CD1c-positive myeloid dendritic cell (primary cell): Measurements from ENCODE around the gene GOLGB1.
"Not testable (repeated sequence)": the region's sequence is repeated elsewhere in the genome, so short reads cannot be mapped to it uniquely, and the experiment has no call there.

Experiments used
- DNase-seq: peaks from one replicate; pipeline ENCODE4 v3.0.0-alpha.2; 2016; ENCODE audit errors: extremely low spot score

GOLGB1 gene

GRCh38 chr3:121749276-121750086 lies at the start of gene GOLGB1:
GOLGB1 (minus strand) TSS chr3:121749741; CDS start chr3:121730971, 18,770 bp downstream.
- DNase-seq: peak; percentile 99

GRCh38 chr3:121796970-121797369 lies 47.4 kb upstream of the GOLGB1 start:
- no peak for DNase-seq

- DNase-seq: no peak
Measured at GRCh38 chr3:121794264-121794983, 44.9 kb upstream of the GOLGB1 start.

GRCh38 chr3:121793078-121793477 lies 43.5 kb upstream of the GOLGB1 start:
- no peak for DNase-seq

- no peak for DNase-seq
Measured at GRCh38 chr3:121786485-121786884, 36.9 kb upstream of the GOLGB1 start.

- not testable (repeated sequence) for DNase-seq
Measured at GRCh38 chr3:121782784-121783183, 33.2 kb upstream of the GOLGB1 start.

- DNase-seq: no peak
Measured at GRCh38 chr3:121781611-121782010, 32.1 kb upstream of the GOLGB1 start.

GRCh38 chr3:121775095-121775494 lies 25.6 kb upstream of the GOLGB1 start:
- not testable (repeated sequence) for DNase-seq

- DNase-seq: no peak
Measured at GRCh38 chr3:121769246-121769645, 19.7 kb upstream of the GOLGB1 start.

- peak; percentile 17 for DNase-seq
Measured at GRCh38 chr3:121768452-121768851, 18.9 kb upstream of the GOLGB1 start.

GRCh38 chr3:121759541-121760202 lies 10.1 kb upstream of the GOLGB1 start:
- no peak for DNase-seq

GRCh38 chr3:121758727-121759450 lies 9.3 kb upstream of the GOLGB1 start:
- no peak for DNase-seq

GRCh38 chr3:121757812-121758545 lies 8.4 kb upstream of the GOLGB1 start:
- no peak for DNase-seq

- DNase-seq: no peak
Measured at GRCh38 chr3:121757087-121757811, 7.7 kb upstream of the GOLGB1 start.

- DNase-seq: no peak
Measured at GRCh38 chr3:121752772-121753171, 3.2 kb upstream of the GOLGB1 start.

- peak; percentile 11 for DNase-seq
Measured at GRCh38 chr3:121752261-121752660, 2.7 kb upstream of the GOLGB1 start.

- no peak for DNase-seq
Measured at GRCh38 chr3:121750087-121750415, 510 bp upstream of the GOLGB1 start.

GRCh38 chr3:121748680-121749275 lies 763 bp downstream of the GOLGB1 start:
- DNase-seq: peak; percentile 60

GRCh38 chr3:121747976-121748375 lies 1.6 kb downstream of the GOLGB1 start:
- DNase-seq: peak; percentile 17

GRCh38 chr3:121743106-121743505 lies 6.4 kb downstream of the GOLGB1 start:
- not testable (repeated sequence) for DNase-seq
